PFSK-1 (cell line): ENCODE measurements around the gene MACROD1.

Source experiments
- FOXP2 ChIP-seq: optimal IDR thresholded peaks from 2 replicates; pipeline ENCODE3; 2011; ENCODE audit warnings: borderline replicate concordance, control low read depth, inconsistent platforms; ENCODE audit not compliant: insufficient read depth; ENCODE audit errors: extremely low read length, extremely low read depth
- POLR2AphosphoS5 ChIP-seq: IDR thresholded peaks from 2 replicates; pipeline ENCODE4 v1.6.1; 2012; ENCODE audit warnings: low read depth, mild to moderate bottlenecking, control low read depth, low read length, moderate library complexity
- REST ChIP-seq, 2 experiments: IDR thresholded peaks; 2 replicates each; pipeline versions ENCODE4 v1.6.1 to v1.8.0; 2011 to 2012; ENCODE audit warnings: low read depth in 2 of 2, low read length in 2 of 2, control low read depth in 1 of 2, inconsistent platforms in 1 of 2, mild to moderate bottlenecking in 1 of 2, moderate library complexity in 1 of 2; ENCODE audit not compliant: insufficient read depth in 1 of 2
- SIN3A ChIP-seq: IDR thresholded peaks from 2 replicates; pipeline ENCODE4 v1.6.1; 2012; ENCODE audit warnings: mild to moderate bottlenecking, low read length, moderate library complexity, borderline replicate concordance; ENCODE audit not compliant: insufficient read depth
- TAF1 ChIP-seq: IDR thresholded peaks from 2 replicates; pipeline ENCODE4 v1.6.1; 2012; ENCODE audit warnings: low read length, control low read depth, borderline replicate concordance; ENCODE audit not compliant: insufficient read depth

The MACROD1 gene

GRCh38 chr11:64065141-64065465, 100.8 kb downstream of the MACROD1 start:
- TF ChIP-seq POLR2AphosphoS5 (no peak), REST (IDR thresholded peaks at IDR 0.05; ENCODE audit: insufficient read depth in 1 of 2, low read depth in 2 of 2, low read length in 2 of 2) (no peak), TAF1 (no peak), SIN3A (no peak), FOXP2 (no peak)

GRCh38 chr11:64064374-64065140, 101.4 kb downstream of the MACROD1 start:
- TF ChIP-seq REST (IDR thresholded peaks at IDR 0.05; ENCODE audit: insufficient read depth in 1 of 2, low read depth in 2 of 2, low read length in 2 of 2) (no peak), SIN3A (no peak), FOXP2 (no peak), TAF1 (no peak), POLR2AphosphoS5 (no peak)

GRCh38 chr11:64063777-64064176, 102.1 kb downstream of the MACROD1 start:
- TF ChIP-seq POLR2AphosphoS5 (no peak), REST (IDR thresholded peaks at IDR 0.05; ENCODE audit: insufficient read depth in 1 of 2, low read depth in 2 of 2, low read length in 2 of 2) (no peak), TAF1 (no peak), SIN3A (no peak), FOXP2 (no peak)

GRCh38 chr11:64062185-64063039, 103.5 kb downstream of the MACROD1 start:
- TF ChIP-seq SIN3A (no peak), FOXP2 (no peak), POLR2AphosphoS5 (no peak), REST (IDR thresholded peaks at IDR 0.05; ENCODE audit: insufficient read depth in 1 of 2, low read depth in 2 of 2, low read length in 2 of 2) (no peak), TAF1 (no peak)
